GM23338 (cell line): ENCODE data around the gene FRMD4A. TPM values are rescaled to one million over a fixed set of nuclear protein-coding genes. Genes with fewer than 3 reads are reported as not detected.
A peak's percentile ranks its signal among the peaks of the same experiment; 100 is the strongest.

Experiments used
- ATAC-seq: fragments of 200-7000 bp; cut with Tn5 transposase; 3 replicates; pipeline ENCODE4 v1.9.1; 2020
- DNase-seq: peaks from one replicate; pipeline ENCODE4 v3.0.0-alpha.2; 2015; ENCODE audit warnings: low spot score
- H2AFZ ChIP-seq: fragments of 200-600 bp; sonication (generic); 2 replicates; pipeline ENCODE4 v1.8.0; 2016; ENCODE audit warnings: antibody characterized with exemption, mild to moderate bottlenecking, moderate library complexity
- H3F3A ChIP-seq: fragments of 200-600 bp; sonication (generic); replicated peaks from 2 replicates; pipeline ENCODE4 v1.8.0; 2017; ENCODE audit warnings: antibody characterized with exemption, mixed run types, low read depth
- H3K27ac ChIP-seq: fragments of 200-600 bp; sonication (generic); 2 replicates; pipeline ENCODE4 v1.6.1; 2016; ENCODE audit warnings: low read depth
- H3K27me3 ChIP-seq: fragments of 200-600 bp; sonication (generic); 2 replicates; pipeline ENCODE4 v1.8.0; 2016; ENCODE audit warnings: mild to moderate bottlenecking, mixed run types, moderate library complexity; ENCODE audit not compliant: insufficient read depth
- H3K36me3 ChIP-seq: fragments of 200-600 bp; sonication (generic); 2 replicates; pipeline ENCODE4 v1.8.0; 2016; ENCODE audit warnings: mild to moderate bottlenecking; ENCODE audit not compliant: insufficient read depth
- H3K4me1 ChIP-seq: fragments of 200-600 bp; sonication (generic); 2 replicates; pipeline ENCODE4 v1.8.0; 2016; ENCODE audit warnings: mild to moderate bottlenecking, moderate library complexity; ENCODE audit not compliant: insufficient read depth
- H3K4me2 ChIP-seq: fragments of 200-600 bp; sonication (generic); 2 replicates; pipeline ENCODE4 v1.7.1; 2017; ENCODE audit warnings: mixed run types
- H3K4me3 ChIP-seq: fragments of 200-600 bp; sonication (generic); 2 replicates; pipeline ENCODE4 v1.6.1; 2016; ENCODE audit warnings: mixed run types
- H3K79me2 ChIP-seq: fragments of 200-600 bp; sonication (generic); replicated peaks from 2 replicates; pipeline ENCODE4 v1.8.0; 2017; ENCODE audit warnings: mild to moderate bottlenecking; ENCODE audit not compliant: insufficient read depth
- H3K9me2 ChIP-seq: fragments of 200-600 bp; sonication (generic); 2 replicates; pipeline ENCODE4 v1.8.0; 2017; ENCODE audit not compliant: insufficient read depth
- H4K20me1 ChIP-seq: fragments of 200-600 bp; sonication (generic); replicated peaks from 2 replicates; pipeline ENCODE4 v1.8.0; 2017; ENCODE audit warnings: mild to moderate bottlenecking; ENCODE audit not compliant: insufficient read depth
- H3K27ac Mint-ChIP-seq: 2 replicates; pipeline ENCODE4 v1.8.0; 2020; ENCODE audit warnings: inconsistent platforms, mild to moderate bottlenecking, moderate library complexity, mixed read lengths
- H3K27me3 Mint-ChIP-seq: 3 replicates; pipeline ENCODE4 v1.8.0; 2022; ENCODE audit warnings: low read depth, mild to moderate bottlenecking, moderate library complexity, mixed read lengths, inconsistent platforms; ENCODE audit not compliant: insufficient read depth, poor library complexity
- H3K36me3 Mint-ChIP-seq: 3 replicates; pipeline ENCODE4 v1.8.0; 2021; ENCODE audit warnings: low read depth, mild to moderate bottlenecking, inconsistent platforms, moderate library complexity, mixed read lengths
- H3K4me1 Mint-ChIP-seq: 3 replicates; pipeline ENCODE4 v1.8.0; 2020; ENCODE audit warnings: mild to moderate bottlenecking, inconsistent platforms, mixed read lengths
- H3K4me3 Mint-ChIP-seq: 3 replicates; pipeline ENCODE4 v1.8.0; 2021; ENCODE audit warnings: moderate library complexity, mild to moderate bottlenecking, inconsistent platforms, mixed read lengths
- H3K9me3 Mint-ChIP-seq: 3 replicates; pipeline ENCODE4 v1.8.0; 2020; ENCODE audit warnings: moderate library complexity, mild to moderate bottlenecking, inconsistent platforms, mixed read lengths
- EZH2phosphoT487 ChIP-seq: fragments of 200-600 bp; sonication (generic); IDR thresholded peaks from one replicate; pipeline ENCODE4 v1.8.1; 2018; ENCODE audit warnings: antibody characterized with exemption; ENCODE audit not compliant: unreplicated experiment
- JUNB ChIP-seq: IDR thresholded peaks from one replicate; pipeline ENCODE4 v1.6.1; 2016; ENCODE audit warnings: antibody characterized with exemption; ENCODE audit not compliant: unreplicated experiment
- NANOG ChIP-seq: IDR thresholded peaks from 2 replicates; pipeline ENCODE4 v1.6.1; 2016; ENCODE audit warnings: antibody characterized with exemption, borderline replicate concordance
- STAT1 ChIP-seq: IDR thresholded peaks from one replicate; pipeline ENCODE4 v1.6.1; 2016; ENCODE audit warnings: antibody characterized with exemption; ENCODE audit not compliant: unreplicated experiment
- ZNF114 ChIP-seq: fragments of 250-450 bp; sonication (Bioruptor Pico); IDR thresholded peaks from 2 replicates; pipeline ENCODE4 v1.5.0; 2020; ENCODE audit warnings: mild to moderate bottlenecking, moderate library complexity
- polyA plus RNA-seq: library from polyadenylated mRNA; unstranded; fragments of >200 nt; fragmentation: Nextera tagmentation; extraction: Ambion mirVana; gene quantifications from 2 replicates; pipeline ENCODE4 v1.2.1, GENCODE V29; 2016
- total RNA-seq: library from RNA; depleted of rRNA; stranded (reverse); fragments of >200 nt; shearing (Covaris generic); gene quantifications from 2 replicates; pipeline ENCODE4 v1.2.3, GENCODE V29; 2014
- TF ChIP-seq, protein P1 (sequence below): IDR thresholded peaks from 2 replicates; pipeline ENCODE4 v1.6.1; 2016; ENCODE audit warnings: antibody characterized with exemption
- TF ChIP-seq, protein P2 (sequence below): fragments of 250-450 bp; sonication (Bioruptor Pico); IDR thresholded peaks from 2 replicates; pipeline ENCODE4 v1.5.0; 2020; ENCODE audit warnings: mild to moderate bottlenecking, moderate library complexity
- TF ChIP-seq, protein P3 (sequence below), 2 experiments: fragments of 200-600 bp in 1 of 2; sonication (generic) in 1 of 2; conservative IDR thresholded peaks; 2 replicates each; pipeline versions ENCODE4 v1.5.1 to v1.6.1; 2016 to 2017; ENCODE audit warnings: antibody characterized with exemption in 2 of 2, low read depth in 2 of 2, mild to moderate bottlenecking in 2 of 2, moderate library complexity in 1 of 2

The FRMD4A gene
- total and polyA plus RNA-seq, 2 experiments from 2014 or later = 14.0 to 20.1 TPM

DNA sequence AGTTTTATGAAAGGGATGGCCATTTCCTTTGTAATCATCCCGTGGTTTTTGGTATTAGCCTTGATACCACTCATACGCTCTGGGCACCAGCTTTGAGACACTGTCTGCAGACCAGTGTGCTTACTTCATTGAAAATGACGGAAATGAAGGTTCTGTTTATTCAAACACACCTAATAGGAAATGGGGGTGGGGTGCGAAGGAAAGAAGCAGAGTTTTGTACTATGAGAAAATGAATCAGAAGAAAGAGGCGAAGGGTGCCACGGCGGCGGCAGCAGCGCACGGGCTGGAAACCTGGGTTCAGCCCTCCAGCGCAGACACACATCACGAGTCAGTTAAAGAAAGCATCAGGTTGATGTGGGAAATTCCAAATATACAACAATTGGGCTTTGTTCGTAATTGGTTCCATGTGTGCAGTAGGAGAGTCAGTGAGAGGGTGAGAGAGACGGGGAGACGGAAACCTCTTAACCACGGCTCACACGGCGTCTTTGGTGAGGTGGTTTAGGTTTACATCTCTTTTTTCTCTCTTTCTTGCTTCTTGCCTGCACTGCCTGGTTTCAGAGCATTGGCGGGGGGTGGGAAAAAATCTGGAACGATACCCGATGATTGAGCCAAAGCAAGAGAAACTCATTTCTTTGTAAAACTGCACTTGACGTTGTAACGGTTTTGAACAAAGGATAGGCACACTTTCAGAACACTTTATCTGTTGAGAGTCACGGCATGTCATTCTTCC, 321.2 kb downstream of the FRMD4A start:
- TF ChIP-seq EZH2phosphoT487 (no peak), JUNB (no peak), ZNF114 (CRISPR knock-in tag) (no peak), NANOG (no peak), STAT1 (no peak)
- TF ChIP-seq, protein P1, sequence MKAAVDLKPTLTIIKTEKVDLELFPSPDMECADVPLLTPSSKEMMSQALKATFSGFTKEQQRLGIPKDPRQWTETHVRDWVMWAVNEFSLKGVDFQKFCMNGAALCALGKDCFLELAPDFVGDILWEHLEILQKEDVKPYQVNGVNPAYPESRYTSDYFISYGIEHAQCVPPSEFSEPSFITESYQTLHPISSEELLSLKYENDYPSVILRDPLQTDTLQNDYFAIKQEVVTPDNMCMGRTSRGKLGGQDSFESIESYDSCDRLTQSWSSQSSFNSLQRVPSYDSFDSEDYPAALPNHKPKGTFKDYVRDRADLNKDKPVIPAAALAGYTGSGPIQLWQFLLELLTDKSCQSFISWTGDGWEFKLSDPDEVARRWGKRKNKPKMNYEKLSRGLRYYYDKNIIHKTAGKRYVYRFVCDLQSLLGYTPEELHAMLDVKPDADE = no peak
- TF ChIP-seq, protein P2, sequence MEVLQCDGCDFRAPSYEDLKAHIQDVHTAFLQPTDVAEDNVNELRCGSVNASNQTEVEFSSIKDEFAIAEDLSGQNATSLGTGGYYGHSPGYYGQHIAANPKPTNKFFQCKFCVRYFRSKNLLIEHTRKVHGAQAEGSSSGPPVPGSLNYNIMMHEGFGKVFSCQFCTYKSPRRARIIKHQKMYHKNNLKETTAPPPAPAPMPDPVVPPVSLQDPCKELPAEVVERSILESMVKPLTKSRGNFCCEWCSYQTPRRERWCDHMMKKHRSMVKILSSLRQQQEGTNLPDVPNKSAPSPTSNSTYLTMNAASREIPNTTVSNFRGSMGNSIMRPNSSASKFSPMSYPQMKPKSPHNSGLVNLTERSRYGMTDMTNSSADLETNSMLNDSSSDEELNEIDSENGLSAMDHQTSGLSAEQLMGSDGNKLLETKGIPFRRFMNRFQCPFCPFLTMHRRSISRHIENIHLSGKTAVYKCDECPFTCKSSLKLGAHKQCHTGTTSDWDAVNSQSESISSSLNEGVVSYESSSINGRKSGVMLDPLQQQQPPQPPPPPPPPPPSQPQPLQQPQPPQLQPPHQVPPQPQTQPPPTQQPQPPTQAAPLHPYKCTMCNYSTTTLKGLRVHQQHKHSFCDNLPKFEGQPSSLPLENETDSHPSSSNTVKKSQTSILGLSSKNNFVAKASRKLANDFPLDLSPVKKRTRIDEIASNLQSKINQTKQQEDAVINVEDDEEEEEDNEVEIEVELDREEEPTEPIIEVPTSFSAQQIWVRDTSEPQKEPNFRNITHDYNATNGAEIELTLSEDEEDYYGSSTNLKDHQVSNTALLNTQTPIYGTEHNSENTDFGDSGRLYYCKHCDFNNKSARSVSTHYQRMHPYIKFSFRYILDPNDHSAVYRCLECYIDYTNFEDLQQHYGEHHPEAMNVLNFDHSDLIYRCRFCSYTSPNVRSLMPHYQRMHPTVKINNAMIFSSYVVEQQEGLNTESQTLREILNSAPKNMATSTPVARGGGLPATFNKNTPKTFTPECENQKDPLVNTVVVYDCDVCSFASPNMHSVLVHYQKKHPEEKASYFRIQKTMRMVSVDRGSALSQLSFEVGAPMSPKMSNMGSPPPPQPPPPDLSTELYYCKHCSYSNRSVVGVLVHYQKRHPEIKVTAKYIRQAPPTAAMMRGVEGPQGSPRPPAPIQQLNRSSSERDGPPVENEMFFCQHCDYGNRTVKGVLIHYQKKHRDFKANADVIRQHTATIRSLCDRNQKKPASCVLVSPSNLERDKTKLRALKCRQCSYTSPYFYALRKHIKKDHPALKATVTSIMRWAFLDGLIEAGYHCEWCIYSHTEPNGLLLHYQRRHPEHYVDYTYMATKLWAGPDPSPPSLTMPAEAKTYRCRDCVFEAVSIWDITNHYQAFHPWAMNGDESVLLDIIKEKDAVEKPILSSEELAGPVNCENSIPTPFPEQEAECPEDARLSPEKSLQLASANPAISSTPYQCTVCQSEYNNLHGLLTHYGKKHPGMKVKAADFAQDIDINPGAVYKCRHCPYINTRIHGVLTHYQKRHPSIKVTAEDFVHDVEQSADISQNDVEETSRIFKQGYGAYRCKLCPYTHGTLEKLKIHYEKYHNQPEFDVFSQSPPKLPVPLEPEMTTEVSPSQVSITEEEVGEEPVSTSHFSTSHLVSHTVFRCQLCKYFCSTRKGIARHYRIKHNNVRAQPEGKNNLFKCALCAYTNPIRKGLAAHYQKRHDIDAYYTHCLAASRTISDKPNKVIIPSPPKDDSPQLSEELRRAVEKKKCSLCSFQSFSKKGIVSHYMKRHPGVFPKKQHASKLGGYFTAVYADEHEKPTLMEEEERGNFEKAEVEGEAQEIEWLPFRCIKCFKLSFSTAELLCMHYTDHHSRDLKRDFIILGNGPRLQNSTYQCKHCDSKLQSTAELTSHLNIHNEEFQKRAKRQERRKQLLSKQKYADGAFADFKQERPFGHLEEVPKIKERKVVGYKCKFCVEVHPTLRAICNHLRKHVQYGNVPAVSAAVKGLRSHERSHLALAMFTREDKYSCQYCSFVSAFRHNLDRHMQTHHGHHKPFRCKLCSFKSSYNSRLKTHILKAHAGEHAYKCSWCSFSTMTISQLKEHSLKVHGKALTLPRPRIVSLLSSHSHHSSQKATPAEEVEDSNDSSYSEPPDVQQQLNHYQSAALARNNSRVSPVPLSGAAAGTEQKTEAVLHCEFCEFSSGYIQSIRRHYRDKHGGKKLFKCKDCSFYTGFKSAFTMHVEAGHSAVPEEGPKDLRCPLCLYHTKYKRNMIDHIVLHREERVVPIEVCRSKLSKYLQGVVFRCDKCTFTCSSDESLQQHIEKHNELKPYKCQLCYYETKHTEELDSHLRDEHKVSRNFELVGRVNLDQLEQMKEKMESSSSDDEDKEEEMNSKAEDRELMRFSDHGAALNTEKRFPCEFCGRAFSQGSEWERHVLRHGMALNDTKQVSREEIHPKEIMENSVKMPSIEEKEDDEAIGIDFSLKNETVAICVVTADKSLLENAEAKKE (CRISPR knock-in tag) = no peak
- TF ChIP-seq, protein P3, sequence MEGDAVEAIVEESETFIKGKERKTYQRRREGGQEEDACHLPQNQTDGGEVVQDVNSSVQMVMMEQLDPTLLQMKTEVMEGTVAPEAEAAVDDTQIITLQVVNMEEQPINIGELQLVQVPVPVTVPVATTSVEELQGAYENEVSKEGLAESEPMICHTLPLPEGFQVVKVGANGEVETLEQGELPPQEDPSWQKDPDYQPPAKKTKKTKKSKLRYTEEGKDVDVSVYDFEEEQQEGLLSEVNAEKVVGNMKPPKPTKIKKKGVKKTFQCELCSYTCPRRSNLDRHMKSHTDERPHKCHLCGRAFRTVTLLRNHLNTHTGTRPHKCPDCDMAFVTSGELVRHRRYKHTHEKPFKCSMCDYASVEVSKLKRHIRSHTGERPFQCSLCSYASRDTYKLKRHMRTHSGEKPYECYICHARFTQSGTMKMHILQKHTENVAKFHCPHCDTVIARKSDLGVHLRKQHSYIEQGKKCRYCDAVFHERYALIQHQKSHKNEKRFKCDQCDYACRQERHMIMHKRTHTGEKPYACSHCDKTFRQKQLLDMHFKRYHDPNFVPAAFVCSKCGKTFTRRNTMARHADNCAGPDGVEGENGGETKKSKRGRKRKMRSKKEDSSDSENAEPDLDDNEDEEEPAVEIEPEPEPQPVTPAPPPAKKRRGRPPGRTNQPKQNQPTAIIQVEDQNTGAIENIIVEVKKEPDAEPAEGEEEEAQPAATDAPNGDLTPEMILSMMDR (conservative IDR thresholded peaks at IDR 0.05; ENCODE audit: low read depth in 2 of 2) = no peak
- Histone ChIP-seq H3K27ac (peak overlapping the region; percentile 66), H3K4me1 (peaks cover 42% of the 10 kb centered on the region), H3K79me2 (no peaks in the 10 kb centered on the region), H3K36me3 (no peaks in the 10 kb centered on the region), H3F3A (no peaks in the 10 kb centered on the region), H3K4me3 (no peak overlapping the region; the same call in 1 of the 2 replicates), H3K4me2 (peak overlapping the region; percentile 30), H2AFZ (peak overlapping the region; percentile 80), H3K9me2 (peaks cover 5% of the 10 kb centered on the region; the same call in 1 of the 2 replicates), H3K27me3 (no peaks in the 10 kb centered on the region), H4K20me1 (no peaks in the 10 kb centered on the region)
- no peak for DNase-seq
- ATAC-seq = peak; percentile 41
- H3K9me3 Mint-ChIP-seq = no peaks in the 10 kb centered on the region
- peaks cover 10% of the 10 kb centered on the region for H3K27me3 Mint-ChIP-seq
- peaks cover 38% of the 10 kb centered on the region for H3K4me1 Mint-ChIP-seq
- H3K27ac Mint-ChIP-seq = peak overlapping the region; percentile 95
- peak overlapping the region; percentile 47; the same call in 2 of the 3 replicates for H3K4me3 Mint-ChIP-seq
- H3K36me3 Mint-ChIP-seq = no peaks in the 10 kb centered on the region
